Ishikawa (cell line): ENCODE data around the gene FAM168A.

Experiments
- CEBPB ChIP-seq: IDR thresholded peaks from 2 replicates; pipeline ENCODE4 v1.6.1; 2012
- CREB1 ChIP-seq: IDR thresholded peaks from 2 replicates; pipeline ENCODE4 v1.6.1; 2012; ENCODE audit warnings: low read depth
- EGR1 ChIP-seq: IDR thresholded peaks from 2 replicates; pipeline ENCODE4 v1.6.1; 2012
- EP300 ChIP-seq: IDR thresholded peaks from 2 replicates; pipeline ENCODE4 v1.6.1; 2012; ENCODE audit warnings: borderline replicate concordance
- FOXM1 ChIP-seq: IDR thresholded peaks from 2 replicates; pipeline ENCODE4 v1.6.1; 2012; ENCODE audit warnings: low read depth, borderline replicate concordance
- MAX ChIP-seq: IDR thresholded peaks from 2 replicates; pipeline ENCODE4 v1.6.1; 2012
- NFIC ChIP-seq: IDR thresholded peaks from 2 replicates; pipeline ENCODE4 v1.6.1; 2012
- RAD21 ChIP-seq: IDR thresholded peaks from 2 replicates; pipeline ENCODE4 v1.6.1; 2012; ENCODE audit warnings: low read depth
- REST ChIP-seq: IDR thresholded peaks from 2 replicates; pipeline ENCODE4 v1.6.1; 2012; ENCODE audit warnings: low read depth, mild to moderate bottlenecking
- TAF1 ChIP-seq: IDR thresholded peaks from 2 replicates; pipeline ENCODE4 v1.6.1; 2012; ENCODE audit warnings: low read depth, mild to moderate bottlenecking
- TCF12 ChIP-seq: IDR thresholded peaks from 2 replicates; pipeline ENCODE4 v1.6.1; 2012; ENCODE audit warnings: low read depth
- TEAD4 ChIP-seq: IDR thresholded peaks from 2 replicates; pipeline ENCODE4 v1.6.1; 2012
- USF1 ChIP-seq: IDR thresholded peaks from 2 replicates; pipeline ENCODE4 v1.6.1; 2012
- YY1 ChIP-seq: IDR thresholded peaks from 2 replicates; pipeline ENCODE4 v1.6.1; 2012; ENCODE audit warnings: low read depth
- ZBTB7A ChIP-seq: IDR thresholded peaks from 2 replicates; pipeline ENCODE4 v1.6.1; 2012; ENCODE audit warnings: low read depth

The FAM168A gene

GRCh38 chr11:73565804-73566203 is 32.1 kb downstream of the FAM168A start:
- TF ChIP-seq MAX (no peak), CREB1 (no peak), YY1 (no peak), TAF1 (no peak), USF1 (no peak), TCF12 (no peak), REST (no peak), ZBTB7A (no peak), CEBPB (no peak), NFIC (no peak), EP300 (no peak), EGR1 (no peak), TEAD4 (no peak), FOXM1 (no peak), RAD21 (no peak)

- no peak for TF ChIP-seq REST
These were observed 33.0 kb downstream of the FAM168A start for GRCh38 chr11:73564903-73565302.

GRCh38 chr11:73563539-73564200 is 34.2 kb downstream of the FAM168A start:
- TF ChIP-seq TEAD4 = no peak
- no peak for TF ChIP-seq FOXM1
- TF ChIP-seq NFIC = no peak
- no peak for TF ChIP-seq CREB1
- TF ChIP-seq CEBPB = no peak
- TF ChIP-seq EGR1 = no peak
- TF ChIP-seq MAX = no peak
- TF ChIP-seq YY1 = no peak
- TF ChIP-seq TAF1 = no peak
- TF ChIP-seq TCF12 = no peak
- no peak for TF ChIP-seq REST
- TF ChIP-seq ZBTB7A = no peak
- no peak for TF ChIP-seq EP300
- no peak for TF ChIP-seq USF1
- TF ChIP-seq RAD21 = no peak

GRCh38 chr11:73559743-73560142 is 38.2 kb downstream of the FAM168A start:
- TF ChIP-seq MAX = no peak
- no peak for TF ChIP-seq YY1

GRCh38 chr11:73556966-73557365 is 40.9 kb downstream of the FAM168A start:
- TF ChIP-seq MAX (no peak), NFIC (no peak), CREB1 (no peak), RAD21 (no peak), FOXM1 (no peak), USF1 (no peak)
